A673 (cell line): ENCODE measurements around the gene PCCB. TPM values are rescaled to one million over a fixed set of nuclear protein-coding genes. Genes with fewer than 3 reads are reported as not detected.

ENCODE experiments used
- BruUV-seq: library from RNA; stranded (reverse); fragments of 400-500 nt; replicated peaks from 2 replicates; lab custom pipeline; 2021; lab: Mats Ljungman, UMichigan
- CTCF ChIA-PET: fragments of 300-600 bp; sonication (Branson Sonifier 250); formaldehyde crosslinking; loops from one replicate; lab custom pipeline; 2022; ENCODE audit warnings: antibody characterized with exemption; lab: Charles Lee
- POLR2A ChIA-PET: fragments of 300-600 bp; sonication (Branson Sonifier 250); formaldehyde crosslinking; loops from one replicate; lab custom pipeline; 2022; ENCODE audit warnings: antibody characterized with exemption; ENCODE audit not compliant: low non-redundant PET; lab: Charles Lee
- DNase-seq: peaks from one replicate; pipeline ENCODE4 v3.0.0-alpha.2; 2015; ENCODE audit warnings: low spot score
- H3K27ac ChIP-seq: fragments of 200-600 bp; sonication (generic); 2 replicates; pipeline ENCODE4 v1.5.1; 2016; ENCODE audit warnings: mixed run types, low read depth, mild to moderate bottlenecking, mixed read lengths, antibody characterized with exemption, low read length; ENCODE audit not compliant: poor library complexity, severe bottlenecking
- H3K27me3 ChIP-seq: fragments of 200-600 bp; sonication (generic); replicated peaks from 2 replicates; pipeline ENCODE4 v1.6.1; 2017; ENCODE audit warnings: mixed run types, low read depth, mild to moderate bottlenecking, mixed read lengths, antibody characterized with exemption, low read length; ENCODE audit not compliant: insufficient read depth, poor library complexity
- H3K36me3 ChIP-seq: fragments of 200-600 bp; sonication (generic); 2 replicates; pipeline ENCODE4 v1.6.1; 2016; ENCODE audit warnings: mixed run types, mild to moderate bottlenecking, mixed read lengths, antibody characterized with exemption, low read length; ENCODE audit not compliant: insufficient read depth, poor library complexity, severe bottlenecking
- H3K4me1 ChIP-seq: fragments of 200-600 bp; sonication (generic); 2 replicates; pipeline ENCODE4 v1.6.1; 2017; ENCODE audit warnings: mixed run types, mild to moderate bottlenecking, mixed read lengths, antibody characterized with exemption, low read length; ENCODE audit not compliant: insufficient read depth, poor library complexity, severe bottlenecking
- H3K4me3 ChIP-seq: fragments of 200-600 bp; sonication (generic); 2 replicates; pipeline ENCODE4 v1.5.1; 2016; ENCODE audit warnings: low read depth, mixed run types, mild to moderate bottlenecking, mixed read lengths, low read length; ENCODE audit not compliant: poor library complexity, severe bottlenecking
- H3K9me3 ChIP-seq: fragments of 200-600 bp; sonication (generic); 2 replicates; pipeline ENCODE4 v1.6.1; 2016; ENCODE audit warnings: mixed run types, low read depth, mild to moderate bottlenecking, mixed read lengths, antibody characterized with exemption, low read length; ENCODE audit not compliant: poor library complexity, severe bottlenecking
- EZH2 ChIP-seq: fragments of 200-600 bp; sonication (generic); IDR thresholded peaks from 2 replicates; pipeline ENCODE4 v1.6.1; 2017; ENCODE audit warnings: borderline replicate concordance, low read depth, mild to moderate bottlenecking, mixed read lengths, antibody characterized with exemption, low read length; ENCODE audit not compliant: poor library complexity, severe bottlenecking
- intact Hi-C: fragments of 100-400 bp; cut with micrococcal nuclease; formaldehyde crosslinking; loops from one replicate; pipeline ENCODE4 v1.10.0; 2022; ENCODE audit not compliant: unreplicated experiment
- total RNA-seq: library from RNA; stranded (reverse); gene quantifications from 2 replicates; pipeline ENCODE4 v1.2.3, GENCODE V29; 2021
- TF ChIP-seq, protein P1 (sequence below): fragments of 300-800, 200-600 bp; sonication (generic); conservative IDR thresholded peaks from 2 replicates; pipeline ENCODE4 v1.5.1; 2017; ENCODE audit warnings: low read depth, mild to moderate bottlenecking, antibody characterized with exemption, low read length, moderate library complexity, mixed read lengths

Gene PCCB
- total RNA-seq, 1 experiment from 2014 or later = 82.1 TPM

GRCh38 chr3:136300444-136300843 is 50.3 kb downstream of the PCCB start:
- Histone ChIP-seq H3K9me3 (no peaks in the 10 kb centered on the region), H3K27me3 (no peaks in the 10 kb centered on the region), H3K4me1 (no peaks in the 10 kb centered on the region), H3K36me3 (peaks cover 19% of the 10 kb centered on the region), H3K4me3 (no peak overlapping the region), H3K27ac (no peak overlapping the region)
- ChIA-PET CTCF (interaction anchor here (0.5 kb wide), 1 partner anchor 268 kb away, joined by 3 read pairs; no protein-coding TSS in a partner anchor), POLR2A (no interaction called here)
- intact Hi-C loops = loop anchor here (10.0 kb wide), 1 partner anchor 714 kb away; no protein-coding TSS in a partner anchor
- no peak for DNase-seq
- TF ChIP-seq EZH2 = no peak
- TF ChIP-seq, protein P1, sequence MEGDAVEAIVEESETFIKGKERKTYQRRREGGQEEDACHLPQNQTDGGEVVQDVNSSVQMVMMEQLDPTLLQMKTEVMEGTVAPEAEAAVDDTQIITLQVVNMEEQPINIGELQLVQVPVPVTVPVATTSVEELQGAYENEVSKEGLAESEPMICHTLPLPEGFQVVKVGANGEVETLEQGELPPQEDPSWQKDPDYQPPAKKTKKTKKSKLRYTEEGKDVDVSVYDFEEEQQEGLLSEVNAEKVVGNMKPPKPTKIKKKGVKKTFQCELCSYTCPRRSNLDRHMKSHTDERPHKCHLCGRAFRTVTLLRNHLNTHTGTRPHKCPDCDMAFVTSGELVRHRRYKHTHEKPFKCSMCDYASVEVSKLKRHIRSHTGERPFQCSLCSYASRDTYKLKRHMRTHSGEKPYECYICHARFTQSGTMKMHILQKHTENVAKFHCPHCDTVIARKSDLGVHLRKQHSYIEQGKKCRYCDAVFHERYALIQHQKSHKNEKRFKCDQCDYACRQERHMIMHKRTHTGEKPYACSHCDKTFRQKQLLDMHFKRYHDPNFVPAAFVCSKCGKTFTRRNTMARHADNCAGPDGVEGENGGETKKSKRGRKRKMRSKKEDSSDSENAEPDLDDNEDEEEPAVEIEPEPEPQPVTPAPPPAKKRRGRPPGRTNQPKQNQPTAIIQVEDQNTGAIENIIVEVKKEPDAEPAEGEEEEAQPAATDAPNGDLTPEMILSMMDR = no peak
- BruUV-seq = no TSS peak

GRCh38 chr3:136305879-136306278 is 55.7 kb downstream of the PCCB start:
- Histone ChIP-seq H3K4me1 (no peaks in the 10 kb centered on the region), H3K4me3 (no peak overlapping the region), H3K27me3 (no peaks in the 10 kb centered on the region), H3K9me3 (no peaks in the 10 kb centered on the region), H3K36me3 (peaks cover 3% of the 10 kb centered on the region), H3K27ac (no peak overlapping the region)
- no TSS peak for BruUV-seq
- CTCF ChIA-PET = interaction anchor here (0.6 to 1.5 kb wide), 7 partner anchors 61 to 720 kb away, joined by 3 to 9 read pairs (median 4); partner anchors contain the start of gene STAG1
- no peak for TF ChIP-seq EZH2
- TF ChIP-seq, protein P1 = peak; percentile 46
- POLR2A ChIA-PET = no interaction called here
- intact Hi-C loops = loop anchor here (10.0 kb wide), 1 partner anchor 709 kb away; no protein-coding TSS in a partner anchor
- DNase-seq = peak; percentile 39

DNA sequence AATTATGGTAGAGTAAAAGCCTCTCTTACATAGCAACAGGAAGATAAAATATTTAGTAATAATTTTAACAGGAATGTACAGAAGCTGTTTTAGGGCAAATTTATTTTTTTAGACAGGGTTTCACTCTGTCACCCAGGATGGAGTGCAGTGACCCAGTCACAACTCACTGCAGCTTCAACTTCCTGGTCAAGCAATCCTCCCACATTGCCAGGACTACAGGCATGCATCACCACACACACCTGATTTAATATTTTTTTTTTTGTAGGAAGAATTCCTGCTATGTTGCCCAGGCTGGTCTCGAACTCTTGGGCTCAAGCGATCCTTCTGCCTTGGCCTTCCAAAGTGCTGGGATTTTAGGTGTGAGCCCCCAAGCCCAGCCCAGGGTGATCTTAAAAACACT is 61.1 kb downstream of the PCCB start:
- ChIA-PET POLR2A (no interaction called here), CTCF (no interaction called here)
- H3K27ac ChIP-seq = no peak overlapping the region
- no peak overlapping the region for H3K4me3 ChIP-seq
- no TSS peak for BruUV-seq
- no peaks in the 10 kb centered on the region for H3K4me1 ChIP-seq
- no peak for TF ChIP-seq EZH2
- TF ChIP-seq, protein P1 = no peak
- no peak for DNase-seq
- H3K9me3 ChIP-seq = no peaks in the 10 kb centered on the region
- intact Hi-C loops = no loop called here
- H3K27me3 ChIP-seq = no peaks in the 10 kb centered on the region
- no peaks in the 10 kb centered on the region for H3K36me3 ChIP-seq
